Measurements from ENCODE around the gene ACOXL.

The ACOXL gene

GRCh38 chr2:110764931-110765330 lies 32.6 kb downstream of the ACOXL start:
- H3K27me3 ChIP-seq = no peaks in the 10 kb centered on the region
- TF ChIP-seq Cebpa-rat (IDR thresholded peaks at IDR 0.05) = no peak
- H3K4me2 ChIP-seq = no peak overlapping the region
- H3K27ac ChIP-seq = no peak overlapping the region
- H3K9ac ChIP-seq = no peak overlapping the region
- H3K4me3 ChIP-seq = no peak overlapping the region
- H3K9me3 ChIP-seq (replicated peaks in 1 of 11) = peaks cover 38 to 47% (median 44%) of the 10 kb centered on the region in 11 experiments
- H3K4me1 ChIP-seq = peaks cover 0 to 15% (median 8%) of the 10 kb centered on the region in 10 experiments; a peak in 10 of 20 replicates
- H3K36me3 ChIP-seq = no peaks in the 10 kb centered on the region
- H4K20me1 ChIP-seq = no peaks in the 10 kb centered on the region

GRCh38 chr2:110766291-110766690 lies 33.9 kb downstream of the ACOXL start:
- Histone ChIP-seq H3K9me3 (replicated peaks in 1 of 11) (peaks cover 26 to 38% (median 31%) of the 10 kb centered on the region in 11 experiments), H3K27me3 (no peaks in the 10 kb centered on the region), H3K4me2 (no peak overlapping the region), H3K4me3 (no peak overlapping the region), H3K9ac (no peak overlapping the region), H4K20me1 (no peaks in the 10 kb centered on the region), H3K4me1 (peaks cover 0 to 3% (median 0%) of the 10 kb centered on the region in 10 experiments; a peak in 6 of 20 replicates), H3K36me3 (no peaks in the 10 kb centered on the region), H3K27ac (no peak overlapping the region)
- no peak for TF ChIP-seq Cebpa-rat (IDR thresholded peaks at IDR 0.05)

GRCh38 chr2:110768591-110768990 lies 36.2 kb downstream of the ACOXL start:
- Histone ChIP-seq H3K9me3 (replicated peaks in 1 of 11) (peaks cover 10 to 22% (median 16%) of the 10 kb centered on the region in 11 experiments; a peak in 17 of 22 replicates), H3K27me3 (no peaks in the 10 kb centered on the region), H3K4me1 (no peaks in the 10 kb centered on the region), H3K9ac (no peak overlapping the region), H3K36me3 (no peaks in the 10 kb centered on the region), H4K20me1 (no peaks in the 10 kb centered on the region), H3K27ac (no peak overlapping the region), H3K4me2 (no peak overlapping the region), H3K4me3 (no peak overlapping the region)
- TF ChIP-seq Cebpa-rat (IDR thresholded peaks at IDR 0.05) = no peak

DNA sequence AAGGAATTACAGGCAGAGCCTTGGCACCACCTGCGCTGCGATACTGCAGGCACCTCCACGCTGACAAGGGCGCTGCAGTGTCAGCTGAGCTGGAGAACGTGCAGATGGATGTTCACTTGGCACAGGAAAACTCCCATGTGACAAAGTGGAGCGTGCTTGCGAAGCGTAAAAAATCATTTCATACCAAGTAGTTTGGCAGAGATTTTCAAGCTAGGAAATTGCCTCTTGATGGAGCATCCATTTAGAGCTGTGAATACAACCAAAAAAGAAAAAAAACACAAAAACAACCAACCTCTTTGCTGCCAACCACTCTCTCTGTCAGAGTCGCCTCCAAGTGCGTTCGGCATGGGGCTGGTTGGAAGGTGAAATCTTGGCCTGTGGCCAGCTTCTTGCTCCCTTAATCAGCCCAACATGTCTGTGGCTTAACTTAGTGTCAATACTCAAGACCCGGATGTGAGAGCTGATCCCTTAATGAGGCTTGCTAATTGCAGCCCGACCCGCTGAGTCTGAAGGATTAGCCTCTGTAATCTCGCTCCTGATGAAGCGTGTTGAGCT lies 38.1 kb downstream of the ACOXL start:
- TF ChIP-seq Cebpa-rat (IDR thresholded peaks at IDR 0.05) = no peak
- Histone ChIP-seq H3K27me3 (no peaks in the 10 kb centered on the region), H3K4me2 (no peak overlapping the region), H3K27ac (no peak overlapping the region), H3K9ac (no peak overlapping the region), H4K20me1 (no peaks in the 10 kb centered on the region), H3K9me3 (replicated peaks in 1 of 11) (peaks cover 10 to 20% (median 14%) of the 10 kb centered on the region in 11 experiments; a peak in 17 of 22 replicates), H3K4me3 (no peak overlapping the region), H3K36me3 (no peaks in the 10 kb centered on the region), H3K4me1 (no peaks in the 10 kb centered on the region)

- Histone ChIP-seq H3K27me3 (no peaks in the 10 kb centered on the region), H3K27ac (no peak overlapping the region), H3K4me2 (no peak overlapping the region), H4K20me1 (no peaks in the 10 kb centered on the region), H3K9me3 (replicated peaks in 1 of 11) (peaks cover 7 to 15% (median 9%) of the 10 kb centered on the region in 11 experiments; a peak in 14 of 22 replicates), H3K4me3 (no peak overlapping the region), H3K36me3 (no peaks in the 10 kb centered on the region), H3K4me1 (no peaks in the 10 kb centered on the region), H3K9ac (no peak overlapping the region)
- no peak for TF ChIP-seq Cebpa-rat (IDR thresholded peaks at IDR 0.05)
Measured at GRCh38 chr2:110770959-110771431, 38.6 kb downstream of the ACOXL start.

GRCh38 chr2:110771547-110772382 lies 39.4 kb downstream of the ACOXL start:
- TF ChIP-seq Cebpa-rat (IDR thresholded peaks at IDR 0.05) = no peak
- Histone ChIP-seq H4K20me1 (no peaks in the 10 kb centered on the region), H3K4me2 (no peak overlapping the region), H3K9ac (no peak overlapping the region), H3K27ac (no peak overlapping the region), H3K9me3 (replicated peaks in 1 of 11) (peaks cover 0 to 7% (median 1%) of the 10 kb centered on the region in 11 experiments; a peak in 7 of 22 replicates), H3K36me3 (no peaks in the 10 kb centered on the region), H3K4me1 (no peaks in the 10 kb centered on the region), H3K4me3 (no peak overlapping the region), H3K27me3 (no peaks in the 10 kb centered on the region)

DNA sequence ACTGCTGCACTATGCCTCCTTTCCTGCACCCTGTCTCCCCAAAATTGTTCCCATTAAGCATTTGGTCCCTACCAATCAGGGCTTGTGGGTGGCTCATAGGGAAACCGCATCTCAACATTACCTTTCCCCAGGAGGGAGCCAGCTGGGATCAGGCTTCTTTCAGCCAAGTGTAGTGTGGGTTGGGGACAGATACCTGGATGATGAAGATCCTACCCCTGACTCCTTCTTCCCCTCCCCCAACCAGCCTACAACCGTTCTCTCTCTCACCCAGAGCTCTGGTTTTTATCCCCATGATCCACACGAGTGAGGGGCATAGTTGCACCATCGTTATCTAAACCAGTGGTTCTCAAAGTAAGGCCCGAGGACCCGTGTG lies 40.0 kb downstream of the ACOXL start:
- Histone ChIP-seq H3K27me3 (no peaks in the 10 kb centered on the region), H3K36me3 (no peaks in the 10 kb centered on the region), H3K4me3 (no peak overlapping the region), H3K4me2 (no peak overlapping the region), H3K4me1 (no peaks in the 10 kb centered on the region), H3K9me3 (replicated peaks in 1 of 11) (peaks cover 0 to under 1% (median 0%) of the 10 kb centered on the region in 11 experiments; a peak in 2 of 22 replicates), H3K27ac (no peak overlapping the region), H3K9ac (no peak overlapping the region), H4K20me1 (no peaks in the 10 kb centered on the region)
- TF ChIP-seq Cebpa-rat (IDR thresholded peaks at IDR 0.05) = no peak

DNA sequence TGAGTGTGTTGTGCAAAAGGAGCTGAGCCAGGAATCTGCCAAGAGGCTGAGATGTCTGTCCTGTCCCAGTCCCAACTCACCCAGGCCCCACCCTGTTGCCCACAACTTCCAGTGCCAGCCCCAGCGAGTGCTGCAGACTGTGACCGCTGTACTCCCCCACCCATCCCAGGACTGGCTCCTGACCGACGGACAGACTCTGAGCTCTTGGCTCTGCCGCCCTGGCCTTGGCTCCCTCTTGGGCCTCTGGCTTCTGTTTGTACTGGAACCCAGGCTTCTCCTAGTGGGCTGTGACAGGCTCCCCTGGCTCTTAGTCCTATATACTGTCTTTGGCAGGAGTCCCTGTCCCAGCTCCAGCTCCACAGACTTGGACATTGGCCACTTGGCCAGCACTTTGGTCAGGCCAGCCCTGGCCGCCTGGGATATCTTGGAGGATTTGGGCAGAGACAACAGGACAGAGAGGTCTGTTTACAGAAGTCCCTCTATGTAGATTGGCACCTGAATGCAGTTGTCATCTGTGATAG lies 41.1 kb downstream of the ACOXL start:
- no peak overlapping the region for H3K4me2 ChIP-seq
- no peaks in the 10 kb centered on the region for H4K20me1 ChIP-seq
- no peak overlapping the region for H3K9ac ChIP-seq
- no peak for TF ChIP-seq Cebpa-rat (IDR thresholded peaks at IDR 0.05)
- H3K27ac ChIP-seq = no peak overlapping the region
- H3K4me3 ChIP-seq = no peak overlapping the region
- H3K4me1 ChIP-seq = no peaks in the 10 kb centered on the region
- H3K9me3 ChIP-seq (replicated peaks in 1 of 11) = no peaks in the 10 kb centered on the region; a peak in 1 of 22 replicates
- no peaks in the 10 kb centered on the region for H3K27me3 ChIP-seq
- no peaks in the 10 kb centered on the region for H3K36me3 ChIP-seq

DNA sequence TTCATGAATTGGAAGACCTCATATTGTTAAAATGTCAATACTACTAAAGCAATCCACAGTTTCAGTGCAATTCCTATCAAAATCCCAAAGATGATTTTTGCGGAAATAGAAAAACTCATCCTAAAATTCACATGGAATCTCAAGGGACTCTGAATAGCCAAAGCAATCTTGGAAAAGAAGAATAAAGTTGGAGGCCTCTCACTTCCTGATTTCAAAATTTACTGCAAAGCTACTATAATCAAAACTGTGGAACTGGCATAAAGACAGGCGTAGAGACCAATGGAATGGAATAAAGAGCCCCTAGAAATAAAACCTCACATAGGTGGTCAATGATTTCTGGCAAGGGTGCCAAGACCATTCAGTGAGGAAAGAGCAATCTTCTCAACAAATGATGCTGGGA lies 42.3 kb downstream of the ACOXL start:
- Histone ChIP-seq H3K9ac (no peak overlapping the region), H3K27ac (no peak overlapping the region), H3K27me3 (no peaks in the 10 kb centered on the region), H3K36me3 (no peaks in the 10 kb centered on the region), H3K4me1 (no peaks in the 10 kb centered on the region), H3K9me3 (replicated peaks in 1 of 11) (no peaks in the 10 kb centered on the region; a peak in 1 of 22 replicates), H3K4me3 (no peak overlapping the region), H4K20me1 (no peaks in the 10 kb centered on the region), H3K4me2 (no peak overlapping the region)
- no peak for TF ChIP-seq Cebpa-rat (IDR thresholded peaks at IDR 0.05)
